H4 (cell line): ENCODE data around the gene GALT. TPM values are rescaled to one million over a fixed set of nuclear protein-coding genes. Genes with fewer than 3 reads are reported as not detected.
A peak's percentile ranks its signal among the peaks of the same experiment; 100 is the strongest.

Experiments
- DNase-seq: peaks from one replicate; pipeline ENCODE4 v3.0.0-alpha.2; 2015; ENCODE audit warnings: low spot score
- total RNA-seq: library from RNA; depleted of rRNA; stranded (reverse); fragments of >200 nt; shearing (Covaris generic); gene quantifications from 2 replicates; pipeline ENCODE4 v1.2.3, GENCODE V29; 2014; rRNA removed

Gene GALT
- 14.9 and 25.8 TPM in 2 replicates for total RNA-seq

GRCh38 chr9:34646211-34647083 is at the start of gene GALT:
Gene GALT (plus strand): TSS chr9:34646675. CDS start chr9:34646705, 30 bp downstream.
- DNase-seq, result peak; percentile 87

GRCh38 chr9:34599546-34599945 is 46.9 kb upstream of the GALT start:
- no peak for DNase-seq

- no peak for DNase-seq
Observed at GRCh38 chr9:34600908-34601307, 45.6 kb upstream of the GALT start.

GRCh38 chr9:34601937-34602573 is 44.4 kb upstream of the GALT start:
- no peak for DNase-seq

GRCh38 chr9:34603610-34604231 is 42.8 kb upstream of the GALT start:
- DNase-seq, result peak; percentile 76

- DNase-seq, result no peak
Observed at GRCh38 chr9:34606190-34606589, 40.3 kb upstream of the GALT start.

- no peak for DNase-seq
Observed at GRCh38 chr9:34606905-34607304, 39.6 kb upstream of the GALT start.

- DNase-seq, result no peak
Observed at GRCh38 chr9:34607331-34607730, 39.1 kb upstream of the GALT start.

- DNase-seq, result no peak
Observed at GRCh38 chr9:34610434-34611206, 35.9 kb upstream of the GALT start.

GRCh38 chr9:34611251-34611810 is 35.1 kb upstream of the GALT start:
- DNase-seq, result no peak

GRCh38 chr9:34611811-34612787 is 34.4 kb upstream of the GALT start, which contains the start of gene RPP25L:
Gene RPP25L (minus strand): TSS chr9:34612097. CDS start chr9:34611296, 801 bp downstream.
- peak; percentile 67 for DNase-seq

- DNase-seq, result peak; percentile 77
Observed at GRCh38 chr9:34612788-34613390, 33.6 kb upstream of the GALT start.

GRCh38 chr9:34615132-34615531 is 31.3 kb upstream of the GALT start:
- no peak for DNase-seq

- DNase-seq, result peak; percentile 98
Observed at GRCh38 chr9:34620061-34620994, 26.1 kb upstream of the GALT start, which contains the start of gene DCTN3. Gene DCTN3 (minus strand): TSS chr9:34620495. CDS start chr9:34620464, 31 bp downstream.

GRCh38 chr9:34623374-34624235 is 22.9 kb upstream of the GALT start:
- no peak for DNase-seq

- DNase-seq, result no peak
Observed at GRCh38 chr9:34624475-34625185, 21.8 kb upstream of the GALT start.

- DNase-seq, result no peak
Observed at GRCh38 chr9:34625186-34625486, 21.3 kb upstream of the GALT start.
